K562 (cell line): ENCODE measurements around the gene AKT1S1. TPM values are rescaled to one million over a fixed set of nuclear protein-coding genes. Genes with fewer than 3 reads are reported as not detected.

ENCODE experiments used
- DDX20 ChIP-seq: fragments of 450-650 bp; IDR thresholded peaks from 2 replicates; pipeline ENCODE4 v1.6.1; 2016; ENCODE audit warnings: missing genetic modification characterization, low read depth, mild to moderate bottlenecking, missing compliant biosample characterization, moderate library complexity
- ILF3 ChIP-seq: fragments of 450-650 bp; IDR thresholded peaks from 2 replicates; pipeline ENCODE4 v1.6.1; 2018; ENCODE audit warnings: antibody characterized with exemption, mild to moderate bottlenecking, moderate library complexity, borderline replicate concordance
- MAFK ChIP-seq: IDR thresholded peaks from 2 replicates; pipeline ENCODE4 v1.6.1; 2011; ENCODE audit warnings: low read length, improper control_type of control experiment
- MAX ChIP-seq: sonication (generic); formaldehyde crosslinking; IDR thresholded peaks from 2 replicates; pipeline ENCODE4 v1.9.0; 2022; ENCODE audit warnings: mild to moderate bottlenecking, missing genetic modification reagents
- MCM2 ChIP-seq: fragments of 450-650 bp; IDR thresholded peaks from 2 replicates; pipeline ENCODE4 v1.6.1; 2017; ENCODE audit warnings: low read depth, mild to moderate bottlenecking
- NR0B1 ChIP-seq: fragments of 450-650 bp; IDR thresholded peaks from one replicate; pipeline ENCODE4 v1.6.1; 2018; ENCODE audit warnings: mild to moderate bottlenecking, moderate library complexity; ENCODE audit not compliant: partially characterized antibody
- PRMT5 ChIP-seq: sonication (generic); formaldehyde crosslinking; IDR thresholded peaks from 2 replicates; pipeline ENCODE4 v1.5.0; 2020; ENCODE audit warnings: missing genetic modification reagents
- PTRF ChIP-seq: fragments of 450-650 bp; IDR thresholded peaks from 2 replicates; pipeline ENCODE4 v1.6.1; 2016; ENCODE audit warnings: mild to moderate bottlenecking, missing genetic modification characterization, missing compliant biosample characterization
- REST ChIP-seq, 2 experiments: fragments of 450-650 bp; formaldehyde crosslinking in 1 of 2; IDR thresholded peaks; 2 replicates each; pipeline versions ENCODE4 v1.4.0 to v1.6.1; 2014 to 2020; ENCODE audit warnings: mild to moderate bottlenecking in 2 of 2, borderline replicate concordance in 1 of 2, low read depth in 1 of 2
- RFX1 ChIP-seq: fragments of 450-650 bp; IDR thresholded peaks from 2 replicates; pipeline ENCODE4 v1.6.1; 2016; ENCODE audit warnings: mild to moderate bottlenecking, moderate library complexity
- SAFB2 ChIP-seq: fragments of 200-400 bp; formaldehyde crosslinking; IDR thresholded peaks from 2 replicates; pipeline ENCODE4 v1.6.1; 2018; ENCODE audit warnings: borderline replicate concordance, low read length, low read depth, moderate library complexity; ENCODE audit not compliant: severe bottlenecking
- SMAD2 ChIP-seq: fragments of 150-350 bp; IDR thresholded peaks from 2 replicates; pipeline ENCODE4 v1.6.1; 2014; ENCODE audit warnings: low read depth, mild to moderate bottlenecking, low read length
- TAL1 ChIP-seq: fragments of 450-650 bp; IDR thresholded peaks from 2 replicates; pipeline ENCODE4 v1.6.1; 2016; ENCODE audit warnings: mild to moderate bottlenecking
- TARDBP ChIP-seq: fragments of 450-650 bp; IDR thresholded peaks from 2 replicates; pipeline ENCODE4 v1.6.1; 2016
- TOE1 ChIP-seq, 2 experiments: fragments of 450-650 bp in 1 of 2; sonication (generic) in 1 of 2; formaldehyde crosslinking in 1 of 2; IDR thresholded peaks; 2 replicates each; pipeline versions ENCODE4 v1.7.1 to v1.8.0; 2016 to 2022; ENCODE audit warnings: borderline replicate concordance in 2 of 2, mild to moderate bottlenecking in 2 of 2, antibody characterized with exemption in 1 of 2, inconsistent platforms in 1 of 2, low read depth in 1 of 2, missing genetic modification reagents in 1 of 2, moderate library complexity in 1 of 2
- ZC3H11A ChIP-seq: IDR thresholded peaks from 2 replicates; pipeline ENCODE4 v1.6.1; 2012; ENCODE audit warnings: low read depth, low read length, improper control_type of control experiment
- ZKSCAN8 ChIP-seq: fragments of 200-800 bp; sonication (Bioruptor generic); IDR thresholded peaks from 2 replicates; pipeline ENCODE4 v1.6.1; 2016; ENCODE audit warnings: missing genetic modification characterization, missing compliant biosample characterization
- ZNF175 ChIP-seq: fragments of 200-800 bp; sonication (Bioruptor generic); IDR thresholded peaks from 2 replicates; pipeline ENCODE4 v1.6.1; 2016; ENCODE audit warnings: low read depth, mild to moderate bottlenecking, missing genetic modification characterization, missing compliant biosample characterization
- polyA plus RNA-seq, 8 experiments: library from polyadenylated mRNA; depleted of rRNA in 4 of 8; stranded (reverse) in 5 of 8; unstranded in 3 of 8; fragments of >200 nt; fragmentation: Nextera tagmentation in 2 of 8; fragmentation: Illumina TruSeq in 1 of 8; extraction: Ambion mirVana in 2 of 8; extraction: Trizol in 1 of 8; gene quantifications; 2 replicates each; pipeline versions ENCODE4 v1.2.1 to v1.2.3, GENCODE V29; 2011 to 2014; ENCODE audit warnings: inconsistent platforms in 1 of 8, missing spikeins in 1 of 8
- total RNA-seq, 7 experiments: library from RNA; depleted of rRNA in 6 of 7; stranded (reverse); fragments of >200 nt in 6 of 7; fragmentation: Illumina TruSeq in 2 of 7; extraction: Trizol in 2 of 7; gene quantifications; 2 replicates each; pipeline versions ENCODE4 v1.2.1 to v1.2.3, GENCODE V29; 2011 to 2021; ENCODE audit warnings: low replicate concordance in 1 of 7

Gene AKT1S1
- total and polyA plus RNA-seq, 9 of the 15 experiments (the other 6 are each of a cell fraction or from before 2014, with no cell fraction given) = 1.2 to 50.3 (median 17.1) TPM

GRCh38 chr19:49877020-49877878 is at the start of gene AKT1S1, which contains the start of gene TBC1D17 (continued):
- TF ChIP-seq REST (IDR thresholded peaks at IDR 0.05; ENCODE audit: borderline replicate concordance) (peak; percentile 90), REST (CRISPR knock-in tag; IDR thresholded peaks at IDR 0.05; ENCODE audit: low read depth) (peak; percentile 19), RFX1 (no peak), MCM2 (no peak), TOE1 (IDR thresholded peaks at IDR 0.05; ENCODE audit: borderline replicate concordance) (peak; percentile 97), TOE1 (CRISPR knock-in tag; IDR thresholded peaks at IDR 0.05; ENCODE audit: borderline replicate concordance, low read depth) (0 out of 2 replicates have a peak, but pooled peaks have one; percentile 14), TARDBP (0 out of 2 replicates have a peak, but pooled peaks have one; percentile 13), PTRF (tag) (no peak), ZNF175 (CRISPR knock-in tag) (peak; percentile 63), NR0B1 (no peak), TAL1 (no peak), PRMT5 (CRISPR knock-in tag) (peak; percentile 69; the same call in 1 of the 2 replicates), MAFK (no peak; the same call in 1 of the 2 replicates), SMAD2 (no peak), MAX (CRISPR knock-in tag) (peak; percentile 90), SAFB2 (no peak), ZC3H11A (no peak), ILF3 (no peak), ZKSCAN8 (CRISPR knock-in tag) (no peak), DDX20 (tag) (no peak)
